22Rv1 (cell line): ENCODE results near the gene SPOCK1.

Experiments
- ZFX ChIP-seq: fragments of 450-650 bp; IDR thresholded peaks from 2 replicates; pipeline ENCODE4 v1.6.1; 2017; ENCODE audit warnings: antibody characterized with exemption, borderline replicate concordance
- TF ChIP-seq, protein P1 (sequence below): fragments of 450-650 bp; IDR thresholded peaks from 2 replicates; pipeline ENCODE4 v1.5.1; 2017; ENCODE audit warnings: mild to moderate bottlenecking

DNA sequence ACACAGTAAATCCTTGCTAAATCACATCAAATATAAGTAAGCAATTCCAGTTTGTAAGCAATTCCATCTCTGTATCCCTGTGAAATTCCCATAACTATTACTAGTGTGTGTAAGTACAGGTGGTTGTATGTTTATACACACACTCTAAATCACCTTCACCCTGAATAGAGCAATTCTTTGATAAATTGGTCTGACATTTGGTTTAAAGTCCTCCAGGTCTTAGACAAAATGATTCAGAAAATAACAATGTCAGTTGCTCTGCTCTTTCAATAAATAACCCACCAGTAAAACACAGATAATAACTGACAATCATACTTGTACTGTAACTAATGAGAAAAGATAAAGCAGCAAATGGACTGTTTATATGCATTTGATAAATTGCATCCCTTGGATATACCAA, 226.3 kb downstream of the SPOCK1 start:
- TF ChIP-seq, protein P1, sequence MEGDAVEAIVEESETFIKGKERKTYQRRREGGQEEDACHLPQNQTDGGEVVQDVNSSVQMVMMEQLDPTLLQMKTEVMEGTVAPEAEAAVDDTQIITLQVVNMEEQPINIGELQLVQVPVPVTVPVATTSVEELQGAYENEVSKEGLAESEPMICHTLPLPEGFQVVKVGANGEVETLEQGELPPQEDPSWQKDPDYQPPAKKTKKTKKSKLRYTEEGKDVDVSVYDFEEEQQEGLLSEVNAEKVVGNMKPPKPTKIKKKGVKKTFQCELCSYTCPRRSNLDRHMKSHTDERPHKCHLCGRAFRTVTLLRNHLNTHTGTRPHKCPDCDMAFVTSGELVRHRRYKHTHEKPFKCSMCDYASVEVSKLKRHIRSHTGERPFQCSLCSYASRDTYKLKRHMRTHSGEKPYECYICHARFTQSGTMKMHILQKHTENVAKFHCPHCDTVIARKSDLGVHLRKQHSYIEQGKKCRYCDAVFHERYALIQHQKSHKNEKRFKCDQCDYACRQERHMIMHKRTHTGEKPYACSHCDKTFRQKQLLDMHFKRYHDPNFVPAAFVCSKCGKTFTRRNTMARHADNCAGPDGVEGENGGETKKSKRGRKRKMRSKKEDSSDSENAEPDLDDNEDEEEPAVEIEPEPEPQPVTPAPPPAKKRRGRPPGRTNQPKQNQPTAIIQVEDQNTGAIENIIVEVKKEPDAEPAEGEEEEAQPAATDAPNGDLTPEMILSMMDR, result no peak
- no peak for TF ChIP-seq ZFX
